Activated CD8-positive, alpha-beta T cell treated with anti-CD3 and anti-CD28 coated beads for 36 hours (primary cell): ENCODE results near the gene ENAH. TPM values are rescaled to one million over a fixed set of nuclear protein-coding genes. Genes with fewer than 3 reads are reported as not detected.
"Not testable (repeated sequence)": the region's sequence is repeated elsewhere in the genome, so short reads cannot be mapped to it uniquely, and the experiment has no call there.

Experiments used
- ATAC-seq: fragments of 200-7000 bp; cut with Tn5 transposase; one replicate; pipeline ENCODE4 v1.10.0; 2021; ENCODE audit warnings: mild to moderate bottlenecking, moderate library complexity
- CTCF ChIA-PET: fragments of 350-600 bp; sonication (Branson Sonifier 250); formaldehyde crosslinking; loops from one replicate; lab custom pipeline; 2021; ENCODE audit warnings: antibody characterized with exemption; lab: Charles Lee
- POLR2A ChIA-PET: fragments of 350-600 bp; sonication (Branson Sonifier 250); formaldehyde crosslinking; loops from one replicate; lab custom pipeline; 2021; ENCODE audit warnings: antibody characterized with exemption; lab: Charles Lee
- DNase-seq: peaks from one replicate; pipeline ENCODE4 v3.0.0-alpha.2; 2020
- H3K27ac Mint-ChIP-seq: one replicate; pipeline ENCODE4 v1.8.0; 2021; ENCODE audit warnings: mild to moderate bottlenecking, mixed read lengths
- H3K27me3 Mint-ChIP-seq: one replicate; pipeline ENCODE4 v1.8.0; 2021; ENCODE audit warnings: mixed read lengths
- H3K36me3 Mint-ChIP-seq: one replicate; pipeline ENCODE4 v1.8.0; 2021; ENCODE audit warnings: low read depth, mixed read lengths
- H3K4me1 Mint-ChIP-seq: one replicate; pipeline ENCODE4 v1.8.0; 2021; ENCODE audit warnings: low read depth, mixed read lengths
- H3K4me3 Mint-ChIP-seq: one replicate; pipeline ENCODE4 v1.8.0; 2021; ENCODE audit warnings: mild to moderate bottlenecking, moderate library complexity, mixed read lengths
- H3K9me3 Mint-ChIP-seq: one replicate; pipeline ENCODE4 v1.8.0; 2021; ENCODE audit warnings: mixed read lengths
- intact Hi-C: fragments of 100-400 bp; cut with micrococcal nuclease; formaldehyde crosslinking; loops from one replicate; pipeline ENCODE4 v1.10.0; 2022
- total RNA-seq, 2 experiments: library from RNA; stranded (reverse); gene quantifications; one replicate each; pipeline ENCODE4 v1.2.3, GENCODE V29; 2021
- TF ChIP-seq, protein P1 (sequence below): fragments of 200-600 bp; IDR thresholded peaks from one replicate; pipeline ENCODE4 v1.8.0; 2022; ENCODE audit warnings: antibody characterized with exemption, mild to moderate bottlenecking

The ENAH gene
- under 1 TPM; 0.51 to 0.65 TPM for total RNA-seq

DNA sequence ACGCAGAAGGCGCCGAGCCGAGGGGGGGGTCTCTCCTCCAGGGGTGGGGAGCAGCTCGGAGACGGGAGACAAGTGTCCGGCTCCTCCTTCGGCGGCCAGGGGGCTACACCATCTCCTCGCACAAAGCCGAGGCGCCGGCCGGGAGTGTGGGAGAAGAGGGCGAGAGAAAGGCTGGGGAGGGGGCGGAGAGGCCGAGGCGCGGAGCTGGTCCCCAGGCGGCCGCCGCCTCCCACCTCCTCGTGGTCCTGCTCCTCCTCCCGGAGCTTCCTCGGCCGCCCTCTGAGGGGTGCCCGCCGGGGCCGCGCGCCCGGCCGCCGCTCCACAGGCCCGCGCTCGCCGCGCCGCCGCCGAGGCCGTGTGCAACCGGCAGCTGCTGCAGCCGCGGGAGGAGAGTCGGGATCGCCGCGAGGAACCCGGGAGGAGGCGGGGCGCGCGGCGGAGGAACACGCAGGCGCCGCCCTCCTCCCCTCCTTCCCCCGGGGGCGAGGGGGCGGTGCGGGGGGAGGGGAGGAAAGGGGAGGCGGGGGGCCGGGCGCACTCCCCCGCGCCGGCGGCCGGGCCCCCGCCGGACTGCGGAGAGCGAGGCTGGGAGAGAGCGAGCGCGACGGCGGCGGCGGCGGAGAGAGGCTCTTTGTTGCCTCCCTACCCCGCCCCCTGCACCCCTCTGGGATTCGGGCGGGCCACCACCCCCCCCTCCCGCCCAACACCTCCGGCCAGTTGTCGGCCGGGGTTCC is at the start of gene ENAH:
Gene ENAH (minus strand): TSS at position 395 of the 734 bp plus-strand sequence. CDS start 433 bp downstream, outside the sequence.
- ChIA-PET CTCF (interaction anchor here (0.7 kb wide), 1 partner anchor 13 kb away, joined by 3 read pairs; no protein-coding TSS in a partner anchor), POLR2A (interaction anchor here (1.0 kb wide), 1 partner anchor 125 kb away, joined by 5 read pairs; the partner anchor contains the start of gene SRP9)
- H3K4me3 Mint-ChIP-seq = peak within 1 kb of the TSS; percentile 79
- TF ChIP-seq, protein P1, sequence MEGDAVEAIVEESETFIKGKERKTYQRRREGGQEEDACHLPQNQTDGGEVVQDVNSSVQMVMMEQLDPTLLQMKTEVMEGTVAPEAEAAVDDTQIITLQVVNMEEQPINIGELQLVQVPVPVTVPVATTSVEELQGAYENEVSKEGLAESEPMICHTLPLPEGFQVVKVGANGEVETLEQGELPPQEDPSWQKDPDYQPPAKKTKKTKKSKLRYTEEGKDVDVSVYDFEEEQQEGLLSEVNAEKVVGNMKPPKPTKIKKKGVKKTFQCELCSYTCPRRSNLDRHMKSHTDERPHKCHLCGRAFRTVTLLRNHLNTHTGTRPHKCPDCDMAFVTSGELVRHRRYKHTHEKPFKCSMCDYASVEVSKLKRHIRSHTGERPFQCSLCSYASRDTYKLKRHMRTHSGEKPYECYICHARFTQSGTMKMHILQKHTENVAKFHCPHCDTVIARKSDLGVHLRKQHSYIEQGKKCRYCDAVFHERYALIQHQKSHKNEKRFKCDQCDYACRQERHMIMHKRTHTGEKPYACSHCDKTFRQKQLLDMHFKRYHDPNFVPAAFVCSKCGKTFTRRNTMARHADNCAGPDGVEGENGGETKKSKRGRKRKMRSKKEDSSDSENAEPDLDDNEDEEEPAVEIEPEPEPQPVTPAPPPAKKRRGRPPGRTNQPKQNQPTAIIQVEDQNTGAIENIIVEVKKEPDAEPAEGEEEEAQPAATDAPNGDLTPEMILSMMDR = no peak
- no peak within 1 kb of the TSS for H3K27ac Mint-ChIP-seq
- ATAC-seq (peak; percentile 76), DNase-seq (peak; percentile 37)
- H3K27me3 Mint-ChIP-seq = peaks cover 32% of the 10 kb centered on the region
- intact Hi-C loops = no loop called here
- H3K36me3 Mint-ChIP-seq = no peaks in the 10 kb centered on the region
- H3K4me1 Mint-ChIP-seq = peaks cover 8% of the 10 kb centered on the region
- H3K9me3 Mint-ChIP-seq = no peaks in the 10 kb centered on the region

- H3K4me3 Mint-ChIP-seq = no peak overlapping the region
- POLR2A ChIA-PET = no interaction called here
- intact Hi-C loops = no loop called here
Observed at GRCh38 chr1:225700889-225701465, 48.1 kb upstream of the ENAH start.

DNA sequence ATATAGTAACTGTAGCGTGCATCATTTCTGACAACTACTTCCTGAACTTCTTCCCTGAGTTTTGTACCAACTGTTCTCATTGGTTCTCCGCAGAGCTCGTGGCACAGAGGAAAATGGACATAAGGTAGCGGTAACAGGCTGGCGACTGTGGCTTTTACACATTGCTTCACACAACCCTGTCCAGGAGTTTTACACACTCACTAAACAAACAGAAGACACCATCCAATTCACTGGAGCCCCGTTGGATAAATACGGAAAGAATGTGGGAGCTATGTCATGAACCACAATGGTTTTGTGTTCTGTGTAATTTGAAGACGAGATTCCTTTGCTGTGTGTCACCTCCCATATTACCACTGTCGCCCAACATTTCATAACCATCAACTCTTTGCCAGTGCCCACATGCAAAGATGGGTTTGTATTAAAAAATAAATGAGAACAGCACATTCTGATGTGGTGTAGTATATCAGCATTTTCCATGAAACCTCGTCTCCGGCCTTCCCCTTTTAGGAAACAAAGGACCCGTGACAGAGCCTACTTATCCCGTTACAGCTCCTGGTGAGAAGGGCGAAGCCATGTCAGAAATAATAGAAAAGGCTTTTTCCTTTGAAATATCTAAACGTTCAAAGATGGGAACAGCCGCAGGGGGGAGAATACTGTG is 47.4 kb upstream of the ENAH start:
- H3K36me3 Mint-ChIP-seq = no peaks in the 10 kb centered on the region
- POLR2A ChIA-PET = no interaction called here
- TF ChIP-seq, protein P1 = no peak
- no peaks in the 10 kb centered on the region for H3K9me3 Mint-ChIP-seq
- CTCF ChIA-PET = interaction anchor here (1.2 kb wide), 1 partner anchor 291 kb away, joined by 3 read pairs; no protein-coding TSS in a partner anchor
- H3K27ac Mint-ChIP-seq = no peak overlapping the region
- no peaks in the 10 kb centered on the region for H3K27me3 Mint-ChIP-seq
- no peak overlapping the region for H3K4me3 Mint-ChIP-seq
- DNase-seq = no peak
- no peaks in the 10 kb centered on the region for H3K4me1 Mint-ChIP-seq
- intact Hi-C loops = no loop called here
- ATAC-seq = no peak

More at GRCh38 chr1:225700889-225701465, 48.1 kb upstream of the ENAH start:
- Mint-ChIP-seq H3K9me3 (no peaks in the 10 kb centered on the region), H3K27ac (no peak overlapping the region), H3K4me1 (no peaks in the 10 kb centered on the region), H3K36me3 (no peaks in the 10 kb centered on the region), H3K27me3 (no peaks in the 10 kb centered on the region)
- CTCF ChIA-PET = interaction anchor here (1.2 kb wide), 1 partner anchor 290 kb away, joined by 3 read pairs; no protein-coding TSS in a partner anchor
- TF ChIP-seq, protein P1 = no peak
- no peak for ATAC-seq
- DNase-seq = no peak

DNA sequence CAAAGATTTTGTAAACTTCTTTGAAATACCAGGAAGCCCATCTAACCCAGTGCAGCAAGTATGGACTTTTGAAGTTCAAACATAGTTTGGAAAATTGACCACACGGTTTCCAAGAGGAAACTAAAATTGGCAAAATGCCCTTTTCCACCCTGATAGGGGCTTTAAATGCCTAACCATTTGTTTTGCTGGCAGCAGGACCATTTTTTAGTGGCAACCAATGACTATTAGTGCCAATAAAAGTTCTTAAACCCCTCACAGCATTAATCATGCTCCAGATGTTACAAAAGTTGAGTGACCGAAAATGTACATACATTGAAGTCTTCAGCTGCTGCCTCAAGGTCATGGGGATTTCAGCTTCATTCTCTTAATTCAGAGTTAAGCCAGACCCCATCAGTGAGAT is 46.4 kb upstream of the ENAH start:
- TF ChIP-seq, protein P1 = no peak
- no peak for ATAC-seq
- Mint-ChIP-seq H3K36me3 (no peaks in the 10 kb centered on the region), H3K4me3 (no peak overlapping the region), H3K4me1 (no peaks in the 10 kb centered on the region), H3K9me3 (no peaks in the 10 kb centered on the region), H3K27ac (no peak overlapping the region), H3K27me3 (no peaks in the 10 kb centered on the region)
- POLR2A ChIA-PET = no interaction called here
- CTCF ChIA-PET = no interaction called here
- intact Hi-C loops = no loop called here
- DNase-seq = no peak

GRCh38 chr1:225698194-225698593 is 45.3 kb upstream of the ENAH start:
- CTCF ChIA-PET = interaction anchor here (0.7 kb wide), 1 partner anchor 103 kb away, joined by 3 read pairs; no protein-coding TSS in a partner anchor
- H3K9me3 Mint-ChIP-seq, H3K27ac Mint-ChIP-seq, H3K4me3 Mint-ChIP-seq, H3K36me3 Mint-ChIP-seq, POLR2A ChIA-PET, DNase-seq, H3K4me1 Mint-ChIP-seq, ATAC-seq, intact Hi-C loops, H3K27me3 Mint-ChIP-seq: not testable (repeated sequence)
